ENCODE results near the gene ERBIN. TPM values are rescaled to one million over a fixed set of nuclear protein-coding genes. Genes with fewer than 3 reads are reported as not detected.

ERBIN gene
- total RNA-seq, 1 donor from 2014 or later, result 29.8 TPM

- H3K9me3 Mint-ChIP-seq, result peaks cover 5% of the 10 kb centered on the region
- no peak for DNase-seq (ENCODE audit: low spot score)
- H3K4me3 Mint-ChIP-seq, result no peak overlapping the region
- intact Hi-C loops (cut with micrococcal nuclease), result no loop called here
- H3K4me1 Mint-ChIP-seq (ENCODE audit: low read depth), result peaks cover 11% of the 10 kb centered on the region
- no peaks in the 10 kb centered on the region for H3K27me3 Mint-ChIP-seq (ENCODE audit: insufficient read depth)
- H3K36me3 Mint-ChIP-seq (ENCODE audit: low read depth), result peaks cover 12% of the 10 kb centered on the region
- H3K27ac Mint-ChIP-seq, result no peak overlapping the region
These were observed 55.2 kb downstream of the ERBIN start for GRCh38 chr5:65981548-65981947.

DNA sequence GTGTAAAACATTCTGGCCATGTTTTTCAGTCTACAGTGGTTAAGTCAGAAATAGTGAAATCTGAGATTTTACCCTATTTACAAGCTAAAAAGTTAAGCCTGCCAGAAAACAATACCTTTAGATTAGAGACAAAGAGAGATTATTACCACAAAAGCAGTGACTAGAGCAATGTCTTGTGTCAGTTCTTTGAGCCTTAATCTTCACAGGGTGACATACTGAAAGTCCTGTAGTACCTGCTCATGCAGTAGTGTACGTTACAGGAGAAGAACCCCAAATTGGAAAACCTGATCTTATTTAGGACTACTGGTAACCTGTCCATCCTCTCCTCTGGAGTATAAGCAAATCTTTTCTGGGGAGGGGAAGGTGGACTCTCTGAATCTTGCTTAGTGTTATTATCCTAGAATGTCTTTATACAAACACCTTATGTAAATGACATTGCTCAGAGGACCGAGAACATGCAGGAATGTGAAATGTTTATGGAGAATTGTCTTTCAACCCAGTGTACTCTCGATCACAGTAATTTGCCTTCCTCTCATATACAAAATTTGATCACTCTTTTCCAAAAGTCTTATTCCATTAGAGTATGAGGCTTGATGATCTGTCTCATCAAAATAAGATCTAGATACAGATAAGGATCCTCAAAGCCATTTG, 55.7 kb downstream of the ERBIN start:
- peaks cover 5% of the 10 kb centered on the region for H3K9me3 Mint-ChIP-seq
- H3K27me3 Mint-ChIP-seq (ENCODE audit: insufficient read depth), result no peaks in the 10 kb centered on the region
- H3K27ac Mint-ChIP-seq, result no peak overlapping the region
- intact Hi-C loops (cut with micrococcal nuclease), result no loop called here
- no peak overlapping the region for H3K4me3 Mint-ChIP-seq
- DNase-seq (ENCODE audit: low spot score), result no peak
- peaks cover 11% of the 10 kb centered on the region for H3K4me1 Mint-ChIP-seq (ENCODE audit: low read depth)
- peaks cover 12% of the 10 kb centered on the region for H3K36me3 Mint-ChIP-seq (ENCODE audit: low read depth)

DNA sequence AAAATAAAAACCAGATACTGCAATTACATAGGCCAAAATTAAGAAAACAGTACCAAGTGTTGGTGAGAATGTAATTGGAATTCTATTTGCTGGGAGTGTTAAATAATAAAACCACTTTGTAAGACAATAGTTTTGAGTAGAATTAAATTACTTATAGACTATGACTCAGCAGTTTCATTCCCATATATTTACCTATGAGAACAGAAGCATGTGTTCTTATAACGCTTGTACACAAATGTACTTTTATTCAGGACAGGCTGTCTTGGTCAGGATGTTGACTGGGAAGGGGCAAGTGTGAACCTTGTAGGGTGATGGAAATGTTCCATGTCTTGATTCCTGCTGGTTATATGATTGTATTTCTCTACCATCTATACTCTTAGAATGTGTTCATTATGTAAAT, 56.3 kb downstream of the ERBIN start:
- H3K9me3 Mint-ChIP-seq, result peaks cover 5% of the 10 kb centered on the region

GRCh38 chr5:65984098-65984885, 57.9 kb downstream of the ERBIN start:
- Mint-ChIP-seq H3K4me3 (no peak overlapping the region), H3K9me3 (no peaks in the 10 kb centered on the region), H3K27me3 (ENCODE audit: insufficient read depth) (no peaks in the 10 kb centered on the region), H3K36me3 (ENCODE audit: low read depth) (peaks cover 9% of the 10 kb centered on the region), H3K27ac (no peak overlapping the region), H3K4me1 (ENCODE audit: low read depth) (peaks cover 11% of the 10 kb centered on the region)
- intact Hi-C loops (cut with micrococcal nuclease), result no loop called here
- DNase-seq (ENCODE audit: low spot score), result no peak

More for the DNA sequence above, 56.3 kb downstream of the ERBIN start:
- intact Hi-C loops (cut with micrococcal nuclease), result no loop called here
- H3K27me3 Mint-ChIP-seq (ENCODE audit: insufficient read depth), result no peaks in the 10 kb centered on the region
- H3K4me3 Mint-ChIP-seq, result no peak overlapping the region
- no peak for DNase-seq (ENCODE audit: low spot score)
- no peak overlapping the region for H3K27ac Mint-ChIP-seq
- peaks cover 11% of the 10 kb centered on the region for H3K4me1 Mint-ChIP-seq (ENCODE audit: low read depth)
- peaks cover 12% of the 10 kb centered on the region for H3K36me3 Mint-ChIP-seq (ENCODE audit: low read depth)

DNA sequence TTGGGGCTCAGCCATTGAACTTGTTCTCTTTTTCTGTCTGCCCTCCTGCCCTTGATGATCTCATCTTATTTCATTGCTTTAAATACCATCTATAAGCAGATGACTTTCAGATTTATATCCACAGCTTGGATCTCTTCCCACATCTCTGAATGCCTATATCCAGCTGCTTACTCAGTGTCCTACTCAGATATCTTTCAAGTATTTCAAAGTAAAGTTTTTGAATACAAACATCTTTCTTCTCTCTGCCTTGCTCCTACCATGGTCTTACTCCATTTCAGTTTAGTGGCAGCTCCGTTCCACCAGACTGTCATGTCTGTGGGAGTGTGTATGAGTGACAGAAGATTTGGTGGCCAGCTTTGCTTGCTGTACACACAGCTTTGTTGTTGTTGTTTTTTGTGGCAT, 59.7 kb downstream of the ERBIN start:
- no peaks in the 10 kb centered on the region for H3K9me3 Mint-ChIP-seq
- no peak overlapping the region for H3K4me3 Mint-ChIP-seq
- intact Hi-C loops (cut with micrococcal nuclease), result no loop called here
- no peak for DNase-seq (ENCODE audit: low spot score)
- H3K27ac Mint-ChIP-seq, result no peak overlapping the region
- H3K27me3 Mint-ChIP-seq (ENCODE audit: insufficient read depth), result no peaks in the 10 kb centered on the region
- peaks cover 6% of the 10 kb centered on the region for H3K36me3 Mint-ChIP-seq (ENCODE audit: low read depth)
- H3K4me1 Mint-ChIP-seq (ENCODE audit: low read depth), result peaks cover 11% of the 10 kb centered on the region

DNA sequence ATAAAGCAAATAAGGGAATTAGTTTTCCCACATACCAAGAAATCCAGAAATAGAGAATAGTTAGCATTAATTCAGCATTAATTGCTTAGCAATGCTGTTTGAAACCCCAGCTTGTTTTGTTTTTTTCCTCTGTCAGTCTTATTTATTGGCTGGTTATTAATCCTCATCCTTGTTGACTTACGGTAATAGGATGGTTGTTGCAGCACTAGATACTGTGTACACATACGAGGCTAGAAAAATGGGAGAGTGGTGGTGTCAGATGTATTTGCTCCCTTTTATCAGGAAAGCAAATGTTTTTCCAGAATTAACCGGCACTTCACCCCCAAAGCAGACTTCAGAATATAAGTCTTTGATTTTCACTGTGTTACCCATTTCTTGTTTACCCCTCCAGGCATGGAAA, 60.4 kb downstream of the ERBIN start:
- Mint-ChIP-seq H3K27me3 (ENCODE audit: insufficient read depth) (no peaks in the 10 kb centered on the region), H3K27ac (no peak overlapping the region), H3K4me3 (no peak overlapping the region), H3K9me3 (no peaks in the 10 kb centered on the region), H3K36me3 (ENCODE audit: low read depth) (peaks cover 6% of the 10 kb centered on the region), H3K4me1 (ENCODE audit: low read depth) (peaks cover 3% of the 10 kb centered on the region)
- DNase-seq (ENCODE audit: low spot score), result no peak
- intact Hi-C loops (cut with micrococcal nuclease), result no loop called here

- H3K4me1 Mint-ChIP-seq (ENCODE audit: low read depth), result no peaks in the 10 kb centered on the region
- no peaks in the 10 kb centered on the region for H3K27me3 Mint-ChIP-seq (ENCODE audit: insufficient read depth)
- DNase-seq (ENCODE audit: low spot score), result no peak
- no peaks in the 10 kb centered on the region for H3K9me3 Mint-ChIP-seq
- intact Hi-C loops (cut with micrococcal nuclease), result no loop called here
- no peak overlapping the region for H3K4me3 Mint-ChIP-seq
- H3K27ac Mint-ChIP-seq, result no peak overlapping the region
- peaks cover 11% of the 10 kb centered on the region for H3K36me3 Mint-ChIP-seq (ENCODE audit: low read depth)
These were observed 61.6 kb downstream of the ERBIN start for GRCh38 chr5:65987982-65988381.

DNA sequence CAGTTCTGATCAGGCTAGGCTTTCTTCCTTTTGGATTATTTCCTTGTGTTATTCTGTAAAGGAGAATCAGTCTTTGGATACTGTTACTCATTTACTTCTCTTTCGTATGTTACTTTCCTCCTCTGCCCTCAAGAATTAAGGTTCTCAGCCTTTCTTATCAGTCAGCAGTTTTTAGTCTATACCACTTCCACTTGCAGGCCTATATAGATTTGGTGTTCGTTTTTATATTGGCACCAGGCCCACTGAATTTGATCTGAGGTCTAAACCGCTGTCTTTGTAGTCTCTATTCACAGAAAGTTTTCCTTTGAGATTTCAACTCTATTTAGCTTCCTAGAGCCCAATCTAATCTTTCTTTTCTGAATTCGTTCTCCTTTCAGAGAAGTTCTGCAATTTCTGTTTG, 62.8 kb downstream of the ERBIN start:
- H3K4me3 Mint-ChIP-seq, result no peak overlapping the region
- H3K27me3 Mint-ChIP-seq (ENCODE audit: insufficient read depth), result no peaks in the 10 kb centered on the region
- no peak for DNase-seq (ENCODE audit: low spot score)
- no peak overlapping the region for H3K27ac Mint-ChIP-seq
- peaks cover 10% of the 10 kb centered on the region for H3K36me3 Mint-ChIP-seq (ENCODE audit: low read depth)
- no peaks in the 10 kb centered on the region for H3K9me3 Mint-ChIP-seq
- H3K4me1 Mint-ChIP-seq (ENCODE audit: low read depth), result no peaks in the 10 kb centered on the region
- intact Hi-C loops (cut with micrococcal nuclease), result no loop called here

DNA sequence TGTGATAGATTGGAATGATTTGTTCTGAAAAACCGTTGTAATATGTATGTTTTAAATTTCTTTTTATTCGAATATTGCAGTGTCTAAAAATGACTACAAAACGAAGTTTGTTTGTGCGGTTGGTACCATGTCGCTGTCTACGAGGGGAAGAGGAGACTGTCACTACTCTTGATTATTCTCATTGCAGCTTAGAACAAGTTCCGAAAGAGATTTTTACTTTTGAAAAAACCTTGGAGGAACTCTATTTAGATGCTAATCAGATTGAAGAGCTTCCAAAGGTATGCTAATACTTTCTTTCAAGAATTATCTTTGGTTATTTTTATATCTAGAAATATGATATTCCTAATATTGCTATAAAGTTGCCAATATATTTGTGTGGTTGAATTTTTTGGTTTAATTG, 66.3 kb downstream of the ERBIN start:
- H3K9me3 Mint-ChIP-seq, result no peaks in the 10 kb centered on the region
- H3K4me1 Mint-ChIP-seq (ENCODE audit: low read depth), result no peaks in the 10 kb centered on the region
- intact Hi-C loops (cut with micrococcal nuclease), result no loop called here
- no peak for DNase-seq (ENCODE audit: low spot score)
- no peak overlapping the region for H3K4me3 Mint-ChIP-seq
- peaks cover 23% of the 10 kb centered on the region for H3K36me3 Mint-ChIP-seq (ENCODE audit: low read depth)
- no peaks in the 10 kb centered on the region for H3K27me3 Mint-ChIP-seq (ENCODE audit: insufficient read depth)
- no peak overlapping the region for H3K27ac Mint-ChIP-seq

DNA sequence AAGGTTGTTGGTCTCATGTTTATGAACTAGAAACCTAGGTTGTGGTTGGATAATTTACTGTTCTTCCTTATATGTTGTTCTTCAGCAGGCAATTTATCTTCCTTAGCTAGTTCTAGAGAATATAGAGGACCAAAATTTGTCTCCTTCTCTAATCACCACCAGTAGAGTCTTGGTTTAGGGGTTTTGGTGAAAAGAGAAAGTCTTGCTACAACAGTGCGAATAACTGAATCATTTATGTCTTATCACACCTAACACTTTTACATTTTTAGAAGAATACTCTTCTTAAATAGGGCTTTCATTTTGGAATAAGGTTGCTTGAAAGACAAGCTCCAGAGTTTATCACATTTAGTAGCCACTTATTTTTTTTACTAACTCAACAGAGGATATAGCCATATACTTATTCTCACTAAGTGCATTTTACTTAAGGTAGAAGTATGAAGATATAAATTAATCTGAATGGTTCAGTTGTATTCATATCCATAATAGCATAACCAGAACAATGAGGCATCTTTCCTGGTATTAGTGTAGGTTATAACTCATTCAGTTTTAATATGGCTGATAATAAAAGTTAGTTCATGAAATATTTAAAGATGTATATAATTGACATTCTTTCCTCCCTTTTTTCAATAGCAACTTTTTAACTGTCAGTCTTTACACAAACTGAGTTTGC, 67.9 kb downstream of the ERBIN start:
- H3K27ac Mint-ChIP-seq, result no peak overlapping the region
- H3K9me3 Mint-ChIP-seq, result no peaks in the 10 kb centered on the region
- intact Hi-C loops (cut with micrococcal nuclease), result no loop called here
- H3K4me3 Mint-ChIP-seq, result no peak overlapping the region
- peaks cover 20% of the 10 kb centered on the region for H3K36me3 Mint-ChIP-seq (ENCODE audit: low read depth)
- H3K4me1 Mint-ChIP-seq (ENCODE audit: low read depth), result no peaks in the 10 kb centered on the region
- H3K27me3 Mint-ChIP-seq (ENCODE audit: insufficient read depth), result no peaks in the 10 kb centered on the region
- no peak for DNase-seq (ENCODE audit: low spot score)

- H3K36me3 Mint-ChIP-seq (ENCODE audit: low read depth), result peaks cover 32% of the 10 kb centered on the region
- no peak overlapping the region for H3K27ac Mint-ChIP-seq
- no peaks in the 10 kb centered on the region for H3K9me3 Mint-ChIP-seq
- H3K4me3 Mint-ChIP-seq, result no peak overlapping the region
- no peaks in the 10 kb centered on the region for H3K27me3 Mint-ChIP-seq (ENCODE audit: insufficient read depth)
- H3K4me1 Mint-ChIP-seq (ENCODE audit: low read depth), result peaks cover 20% of the 10 kb centered on the region
- DNase-seq (ENCODE audit: low spot score), result no peak
- intact Hi-C loops (cut with micrococcal nuclease), result no loop called here
These were observed 72.8 kb downstream of the ERBIN start for GRCh38 chr5:65999061-65999723.

- Mint-ChIP-seq H3K4me3 (no peak overlapping the region), H3K9me3 (no peaks in the 10 kb centered on the region), H3K27ac (no peak overlapping the region), H3K27me3 (ENCODE audit: insufficient read depth) (no peaks in the 10 kb centered on the region), H3K36me3 (ENCODE audit: low read depth) (peaks cover 35% of the 10 kb centered on the region), H3K4me1 (ENCODE audit: low read depth) (peaks cover 20% of the 10 kb centered on the region)
- DNase-seq (ENCODE audit: low spot score), result no peak
- intact Hi-C loops (cut with micrococcal nuclease), result loop anchor here (5.0 kb wide), 1 partner anchor 140 kb away; the partner anchor contains the start of gene SREK1
These were observed 75.6 kb downstream of the ERBIN start for GRCh38 chr5:66001952-66002351.

DNA sequence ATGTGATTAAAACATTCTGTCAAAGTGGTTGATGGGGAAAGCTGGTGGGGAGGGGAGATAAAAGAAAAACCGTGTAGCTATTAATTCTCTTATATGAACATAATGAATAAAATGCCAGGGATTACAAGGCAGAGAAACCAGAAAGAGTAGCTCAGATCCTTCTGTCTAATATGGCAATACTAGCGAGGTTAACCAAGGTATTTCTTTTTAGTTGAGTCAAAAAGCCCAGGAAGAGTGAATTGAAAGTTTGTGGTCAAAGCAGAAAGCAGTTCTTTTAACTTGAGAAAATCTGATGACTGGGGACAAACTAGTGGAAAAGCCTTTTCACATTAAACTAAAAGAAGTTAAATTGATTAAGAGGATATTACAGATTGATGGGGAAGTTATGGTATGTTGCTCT, 76.0 kb downstream of the ERBIN start:
- Mint-ChIP-seq H3K27me3 (ENCODE audit: insufficient read depth) (no peaks in the 10 kb centered on the region), H3K27ac (no peak overlapping the region), H3K36me3 (ENCODE audit: low read depth) (peaks cover 32% of the 10 kb centered on the region), H3K4me1 (ENCODE audit: low read depth) (peaks cover 20% of the 10 kb centered on the region), H3K9me3 (no peaks in the 10 kb centered on the region), H3K4me3 (no peak overlapping the region)
- intact Hi-C loops (cut with micrococcal nuclease), result loop anchor here (5.0 kb wide), 1 partner anchor 140 kb away; the partner anchor contains the start of gene SREK1
- DNase-seq (ENCODE audit: low spot score), result no peak

Measured in activated T-helper 1 cell treated with anti-CD3 and anti-CD28 coated beads, Interleukin-12 subunit alpha, Interleukin-12 subunit beta, Interleukin-2, Interleukin-4 antibody, amounts not matched to agents 30 ng/mL and 10 ng/mL and 1 ng/mL, durations not matched to agents 14 hours and 24 hours and 36 hours (primary cell).